SU-DHL-6 (cell line): Measurements from ENCODE around the gene MAST1.

ENCODE experiments used
- H2AFZ ChIP-seq: fragments of 200-600 bp; sonication (generic); 2 replicates; pipeline ENCODE4 v1.6.1; 2014; ENCODE audit warnings: low read depth, mild to moderate bottlenecking, moderate library complexity, mixed read lengths, antibody characterized with exemption, low read length; ENCODE audit not compliant: severe bottlenecking
- H3F3A ChIP-seq: fragments of 200-600 bp; shearing (Covaris generic); 2 replicates; pipeline ENCODE4 v1.6.0; 2016; ENCODE audit warnings: antibody characterized with exemption, mild to moderate bottlenecking; ENCODE audit not compliant: insufficient read depth
- H3K27ac ChIP-seq: fragments of 200-600 bp; sonication (generic); 2 replicates; pipeline ENCODE4 v1.5.1; 2016; ENCODE audit warnings: low read depth, mild to moderate bottlenecking, low read length, moderate library complexity, mixed read lengths
- H3K27me3 ChIP-seq: fragments of 200-600 bp; sonication (generic), shearing (Covaris generic); 2 replicates; pipeline ENCODE4 v1.6.0; 2014; ENCODE audit warnings: mild to moderate bottlenecking, low read length
- H3K36me3 ChIP-seq: fragments of 200-600 bp; sonication (generic); 2 replicates; pipeline ENCODE4 v1.6.1; 2014; ENCODE audit warnings: mild to moderate bottlenecking, low read length, mixed read lengths
- H3K4me2 ChIP-seq: fragments of 300-600, 200-600 bp; shearing (Covaris generic), sonication (generic); 2 replicates; pipeline ENCODE4 v1.6.0; 2014; ENCODE audit warnings: low read length, low read depth, mild to moderate bottlenecking; ENCODE audit not compliant: poor library complexity, severe bottlenecking
- H3K4me3 ChIP-seq: fragments of 200-600 bp; sonication (generic); 2 replicates; pipeline ENCODE4 v1.5.1; 2014; ENCODE audit warnings: antibody characterized with exemption, low read length, mild to moderate bottlenecking, mixed read lengths; ENCODE audit not compliant: insufficient read depth, poor library complexity, severe bottlenecking
- H3K79me2 ChIP-seq: fragments of 200-600 bp; sonication (generic); 2 replicates; pipeline ENCODE4 v1.6.1; 2014; ENCODE audit warnings: mild to moderate bottlenecking, low read length, moderate library complexity; ENCODE audit not compliant: insufficient read depth
- H3K9ac ChIP-seq: fragments of 200-600 bp; sonication (generic); 2 replicates; pipeline ENCODE4 v1.7.0; 2014; ENCODE audit warnings: mild to moderate bottlenecking, low read length
- H3K9me2 ChIP-seq: fragments of 200-600 bp; sonication (generic); replicated peaks from 2 replicates; pipeline ENCODE4 v1.6.1; 2014; ENCODE audit warnings: low read length; ENCODE audit not compliant: insufficient read depth
- H3K9me3 ChIP-seq: fragments of 200-600 bp; sonication (generic); 2 replicates; pipeline ENCODE4 v1.6.1; 2014; ENCODE audit warnings: low read length, mixed read lengths; ENCODE audit not compliant: insufficient read depth
- H4K20me1 ChIP-seq: fragments of 200-600 bp; sonication (generic); 2 replicates; pipeline ENCODE4 v1.6.1; 2014; ENCODE audit warnings: low read depth, mild to moderate bottlenecking, antibody characterized with exemption, low read length, moderate library complexity, mixed read lengths
- CTCF ChIP-seq: fragments of 200-600 bp; sonication (generic); IDR thresholded peaks from one replicate; pipeline ENCODE4 v1.5.1; 2017; ENCODE audit warnings: antibody characterized with exemption, mild to moderate bottlenecking, low read length, moderate library complexity; ENCODE audit not compliant: insufficient read depth, poor library complexity, severe bottlenecking
- EZH2phosphoT487 ChIP-seq: fragments of 200-600 bp; sonication (generic), shearing (Covaris generic); conservative IDR thresholded peaks from 2 replicates; pipeline ENCODE4 v1.6.1; 2018; ENCODE audit warnings: mild to moderate bottlenecking, antibody characterized with exemption, low read length, moderate library complexity, mixed read lengths

The MAST1 gene

GRCh38 chr19:12800923-12801465 is 37.3 kb upstream of the MAST1 start:
- Histone ChIP-seq H3K27me3 (no peaks in the 10 kb centered on the region), H3K36me3 (no peaks in the 10 kb centered on the region), H3K9me3 (no peaks in the 10 kb centered on the region), H2AFZ (peak overlapping the region; percentile 68), H3K9me2 (no peaks in the 10 kb centered on the region), H3K27ac (peak overlapping the region; percentile 44), H3K4me3 (peak overlapping the region; percentile 96), H4K20me1 (no peaks in the 10 kb centered on the region), H3K79me2 (peaks cover 13% of the 10 kb centered on the region), H3F3A (no peaks in the 10 kb centered on the region), H3K4me2 (peak overlapping the region; percentile 66), H3K9ac (peak overlapping the region; percentile 98)
- TF ChIP-seq EZH2phosphoT487 (no peak), CTCF (no peak)

GRCh38 chr19:12801466-12802266 is 36.6 kb upstream of the MAST1 start, which contains the start of the genes PRDX2 and THSD8:
Gene PRDX2 (minus strand): TSS chr19:12801800. CDS start chr19:12801261, 539 bp downstream.
Gene THSD8 (plus strand): TSS chr19:12802069. CDS start chr19:12802072, 3 bp downstream.
- Histone ChIP-seq H3K9ac (peak within 1 kb of the TSS; percentile 98), H3F3A (no peaks in the 10 kb centered on the region), H3K36me3 (no peaks in the 10 kb centered on the region), H3K9me3 (no peaks in the 10 kb centered on the region), H3K27ac (peak within 1 kb of the TSS; percentile 44), H3K4me2 (peak within 1 kb of the TSS; percentile 66), H3K9me2 (no peaks in the 10 kb centered on the region), H3K27me3 (no peaks in the 10 kb centered on the region), H2AFZ (peak within 1 kb of the TSS; percentile 81), H3K4me3 (peak within 1 kb of the TSS; percentile 96), H4K20me1 (no peaks in the 10 kb centered on the region), H3K79me2 (peaks cover 15% of the 10 kb centered on the region)
- no peak for TF ChIP-seq EZH2phosphoT487
- no peak for TF ChIP-seq CTCF

- peaks cover 23% of the 10 kb centered on the region for H3K79me2 ChIP-seq
- H3K4me3 ChIP-seq: peak overlapping the region; percentile 96
- peak overlapping the region; percentile 98 for H3K9ac ChIP-seq
- no peaks in the 10 kb centered on the region for H3K36me3 ChIP-seq
- H2AFZ ChIP-seq: peak overlapping the region; percentile 81
- H4K20me1 ChIP-seq: no peaks in the 10 kb centered on the region
- no peak for TF ChIP-seq CTCF
- TF ChIP-seq EZH2phosphoT487: no peak
- H3K9me2 ChIP-seq: no peaks in the 10 kb centered on the region
- no peaks in the 10 kb centered on the region for H3F3A ChIP-seq
- H3K27me3 ChIP-seq: no peaks in the 10 kb centered on the region
- H3K4me2 ChIP-seq: peak overlapping the region; percentile 66
- no peak overlapping the region for H3K27ac ChIP-seq
- H3K9me3 ChIP-seq: no peaks in the 10 kb centered on the region
Observed at GRCh38 chr19:12802267-12803106, 35.8 kb upstream of the MAST1 start.
